DMS 273 (cell line): Measurements from ENCODE around the gene COL23A1.
"Not testable (repeated sequence)": the region's sequence is repeated elsewhere in the genome, so short reads cannot be mapped to it uniquely, and the experiment has no call there.

ENCODE experiments used
- DNase-seq: peaks from one replicate; lab custom pipeline; 2025; ENCODE audit not compliant: unreplicated experiment; lab: John Stamatoyannopoulos, UW

Gene COL23A1

GRCh38 chr5:178274781-178275537 is 315.2 kb downstream of the COL23A1 start:
- no peak for DNase-seq

DNA sequence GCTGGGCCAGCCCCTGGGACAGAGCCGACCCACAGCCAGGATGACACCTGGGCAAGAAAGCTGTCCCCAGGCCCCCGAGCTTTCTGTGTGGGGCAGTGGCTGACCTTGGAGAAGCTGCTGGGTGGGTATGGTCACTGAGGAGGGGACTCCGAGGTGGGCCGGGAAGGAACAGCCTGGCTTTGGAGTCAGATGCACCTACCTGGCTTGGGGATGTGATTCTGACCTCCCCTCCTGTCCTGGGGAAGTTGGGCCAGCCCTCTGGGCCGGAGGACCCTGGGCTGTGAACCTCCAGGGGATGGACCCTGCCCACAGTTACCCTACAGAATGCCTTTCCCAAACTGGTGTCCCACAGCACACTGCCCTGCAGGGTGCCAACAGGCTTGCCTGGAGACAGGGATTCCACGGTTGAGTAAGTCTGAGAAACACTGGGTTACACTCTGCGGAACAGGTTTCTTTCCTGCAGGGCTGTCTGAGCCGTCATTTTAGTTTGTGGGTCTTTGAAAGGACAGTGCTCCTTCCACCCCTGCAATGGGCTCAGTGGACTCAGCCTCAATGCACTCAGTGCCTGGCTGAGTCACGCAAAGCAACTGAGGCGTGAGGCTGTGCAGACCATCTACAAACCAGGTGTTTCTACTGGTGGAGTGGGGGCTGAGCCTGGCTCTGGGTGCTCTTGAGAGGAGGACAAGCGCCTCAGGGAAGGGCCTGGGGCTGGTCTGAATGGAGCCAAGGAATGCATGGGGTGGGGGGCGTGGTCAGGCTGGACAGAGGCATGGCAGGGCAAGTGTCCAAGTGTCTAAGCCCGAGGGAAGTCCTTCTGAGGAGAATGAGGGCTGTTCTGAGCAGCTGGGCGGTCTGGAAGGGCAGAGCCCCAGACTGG is 316.3 kb downstream of the COL23A1 start:
- no peak for DNase-seq

DNA sequence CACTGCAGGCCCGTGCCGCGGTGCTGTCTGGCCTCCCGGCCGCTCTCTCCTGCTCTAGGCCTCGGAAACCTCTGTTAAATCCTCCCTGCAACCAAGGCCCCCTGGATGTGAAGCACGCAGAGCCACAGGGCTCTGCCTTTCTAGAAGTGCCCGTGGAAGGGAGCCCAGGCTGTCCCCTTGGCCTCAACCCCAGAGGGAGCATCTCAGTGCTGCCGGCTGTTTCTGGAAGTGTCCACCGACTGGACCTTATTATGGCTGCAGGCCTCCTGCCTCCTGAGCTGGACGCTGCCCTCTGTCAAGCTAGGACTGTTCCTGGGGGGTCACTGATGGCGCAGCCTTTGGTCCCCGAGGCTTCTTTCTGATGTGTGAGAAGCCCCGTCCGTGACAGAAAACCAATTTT is 317.2 kb downstream of the COL23A1 start:
- DNase-seq = no peak

GRCh38 chr5:178272591-178272990 is 317.6 kb downstream of the COL23A1 start:
- no peak for DNase-seq

GRCh38 chr5:178271726-178272479 is 318.3 kb downstream of the COL23A1 start:
- DNase-seq = no peak

GRCh38 chr5:178271231-178271630 is 319.0 kb downstream of the COL23A1 start:
- DNase-seq = no peak

DNA sequence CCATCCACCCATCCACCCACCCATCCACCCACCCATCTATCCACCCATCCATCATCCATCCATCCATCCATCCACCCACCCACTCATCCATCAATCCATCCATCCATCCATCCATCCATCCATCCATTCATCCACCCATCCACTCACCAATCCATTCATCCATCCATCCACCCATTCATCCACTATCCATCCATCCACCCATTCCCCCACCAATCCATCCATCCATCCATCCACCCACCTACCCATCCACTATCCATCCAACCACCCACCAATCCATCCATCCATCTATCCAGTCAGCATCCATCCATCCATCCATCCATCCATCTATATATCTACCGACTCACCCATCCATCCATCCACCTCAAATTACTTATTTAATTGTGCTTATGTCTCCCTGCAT is 320.7 kb downstream of the COL23A1 start:
- DNase-seq = no peak

GRCh38 chr5:178267876-178268275 is 322.3 kb downstream of the COL23A1 start:
- no peak for DNase-seq

DNA sequence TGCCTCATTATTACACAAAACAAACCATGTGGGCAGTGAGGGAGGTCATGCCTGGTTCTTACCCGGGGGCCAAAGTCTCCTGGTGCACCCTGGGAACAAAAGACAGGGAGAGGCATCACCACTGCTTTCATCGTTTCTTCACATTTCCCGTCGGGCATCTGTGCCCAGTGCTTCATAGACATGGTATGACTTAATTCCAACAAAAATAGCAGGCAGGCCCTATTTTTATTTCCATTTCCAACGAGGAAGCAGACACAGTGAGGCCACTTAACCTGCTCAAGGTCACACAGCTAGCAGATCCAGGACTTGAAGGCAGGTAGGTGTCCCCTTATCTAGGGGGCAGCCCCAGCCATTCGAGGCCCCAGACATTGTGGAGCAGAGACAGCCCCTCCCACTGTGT is 322.9 kb downstream of the COL23A1 start:
- no peak for DNase-seq

DNA sequence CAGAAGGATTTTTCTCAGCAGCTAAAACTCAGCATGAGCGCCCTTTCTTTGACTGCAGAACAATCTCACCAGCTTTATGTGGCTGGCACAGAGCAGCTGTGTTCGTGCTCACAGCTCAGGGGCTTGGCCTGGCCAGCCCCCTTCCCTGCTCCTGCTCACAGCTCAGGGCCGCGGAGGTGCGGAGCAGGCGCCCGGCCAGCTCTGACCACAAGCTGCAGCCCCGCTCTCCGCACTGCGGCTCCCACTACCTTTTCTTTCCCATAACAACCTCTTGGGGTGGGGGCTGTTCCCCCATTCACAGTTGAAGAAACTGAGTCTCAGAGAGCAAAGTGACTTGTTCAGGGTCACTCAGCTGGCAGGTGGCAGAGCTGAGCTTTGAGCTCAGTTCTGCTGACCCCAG is 323.6 kb downstream of the COL23A1 start:
- DNase-seq = no peak

DNA sequence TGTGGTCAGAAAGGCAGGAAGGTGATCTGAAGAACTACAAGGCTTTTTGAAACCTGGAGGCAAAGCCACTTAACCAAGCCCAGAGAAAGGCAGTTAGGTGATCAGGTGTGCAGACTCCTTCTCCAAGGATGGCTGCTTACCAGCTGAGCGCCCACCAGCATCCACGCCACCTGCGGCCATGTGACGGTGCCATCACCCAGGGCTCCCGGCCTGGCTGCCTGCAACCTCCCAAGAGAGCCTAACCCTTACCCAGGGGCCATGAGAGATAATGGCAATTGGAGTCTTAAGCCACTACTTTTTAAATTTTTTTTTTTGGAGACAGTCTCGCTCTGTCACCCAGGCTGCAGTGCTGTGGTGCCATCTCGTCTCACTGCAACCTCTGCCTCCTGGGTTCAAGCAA is 324.4 kb downstream of the COL23A1 start:
- DNase-seq = no peak

GRCh38 chr5:178264044-178264443 is 326.1 kb downstream of the COL23A1 start:
- DNase-seq = no peak

- DNase-seq = no peak
Measured at GRCh38 chr5:178261666-178262600, 328.3 kb downstream of the COL23A1 start.

DNA sequence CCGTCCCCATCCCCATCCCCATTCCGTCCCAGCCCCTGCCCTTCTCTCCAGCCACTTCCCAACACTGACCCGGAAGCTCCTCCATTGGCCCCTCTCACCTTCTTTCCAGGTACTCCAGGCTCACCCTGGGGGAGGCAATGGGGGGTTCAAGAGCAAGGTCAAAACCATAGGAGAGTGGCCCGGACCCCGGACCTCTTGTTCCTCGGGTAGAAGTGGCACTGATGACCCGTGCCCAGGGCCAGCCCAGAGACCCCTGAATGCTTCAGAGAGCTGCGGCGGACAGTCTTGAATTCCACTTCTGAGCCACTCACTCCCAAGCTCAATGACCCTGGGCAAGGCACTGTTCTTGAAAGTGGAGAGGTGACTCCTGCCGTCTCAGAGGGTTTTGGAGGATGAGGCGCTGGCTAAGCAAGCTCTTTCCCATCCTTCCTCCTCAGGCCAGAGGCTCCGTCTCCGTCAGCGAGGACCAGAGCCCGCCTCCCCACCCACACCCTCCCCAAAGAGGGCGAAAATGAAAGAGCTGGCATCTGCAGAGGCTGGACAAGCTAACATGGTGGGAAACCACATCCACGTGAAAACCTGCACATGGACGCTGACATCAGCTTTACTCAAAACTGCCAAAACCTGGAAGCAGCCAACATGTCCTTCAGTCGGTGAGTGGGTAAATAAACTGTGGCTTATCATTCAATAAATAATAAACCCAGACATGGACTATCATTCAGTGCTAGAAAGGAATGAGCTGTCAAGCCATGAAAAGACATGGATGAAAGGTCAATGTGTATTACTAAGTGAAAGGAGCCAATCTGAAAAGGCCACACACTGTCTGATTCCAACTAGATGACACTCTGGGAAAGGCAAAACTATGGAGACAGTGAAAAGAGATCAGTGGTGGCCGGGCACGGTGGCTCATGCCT is 330.3 kb downstream of the COL23A1 start:
- DNase-seq = no peak

GRCh38 chr5:178257650-178258049 is 332.5 kb downstream of the COL23A1 start:
- no peak for DNase-seq

DNA sequence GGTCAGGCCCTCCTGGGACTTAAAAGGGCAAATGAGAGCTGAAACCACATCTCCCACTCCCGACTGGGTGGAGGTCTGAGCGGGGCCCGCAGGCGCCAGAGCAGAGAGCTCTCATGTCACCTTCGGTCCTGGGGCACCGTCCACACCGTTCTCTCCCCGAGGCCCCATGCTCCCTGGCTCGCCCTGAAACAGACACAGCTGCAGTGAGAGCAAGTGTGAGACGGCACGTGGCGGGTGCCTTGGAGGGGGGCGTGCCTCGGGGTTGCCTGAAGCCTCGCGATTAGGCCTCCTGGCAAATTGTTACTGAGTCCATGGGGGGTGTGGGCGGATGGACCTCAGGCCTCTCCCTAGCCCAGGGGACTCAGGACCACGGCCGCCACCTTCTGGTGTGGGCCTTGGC is 333.4 kb downstream of the COL23A1 start:
- no peak for DNase-seq

DNA sequence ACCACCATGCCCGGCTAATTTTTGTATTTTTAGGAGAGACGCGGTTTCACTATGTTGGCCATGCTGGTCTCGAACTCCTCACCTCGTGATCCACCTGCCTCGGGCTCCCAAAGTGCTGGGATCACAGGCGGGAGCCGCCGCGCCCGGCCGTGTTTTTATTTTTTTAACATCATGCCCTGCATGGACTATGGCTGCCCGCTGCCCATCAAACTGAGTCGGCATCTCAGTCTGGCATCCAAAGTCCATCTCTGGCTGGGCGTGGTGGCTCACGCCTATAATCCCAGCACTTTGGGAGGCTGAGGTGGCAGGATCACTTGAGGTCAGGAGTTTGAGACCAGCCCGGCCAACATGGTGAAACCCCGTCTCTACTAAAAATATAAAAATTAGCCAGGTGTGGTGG is 336.6 kb downstream of the COL23A1 start:
- not testable (repeated sequence) for DNase-seq

DNA sequence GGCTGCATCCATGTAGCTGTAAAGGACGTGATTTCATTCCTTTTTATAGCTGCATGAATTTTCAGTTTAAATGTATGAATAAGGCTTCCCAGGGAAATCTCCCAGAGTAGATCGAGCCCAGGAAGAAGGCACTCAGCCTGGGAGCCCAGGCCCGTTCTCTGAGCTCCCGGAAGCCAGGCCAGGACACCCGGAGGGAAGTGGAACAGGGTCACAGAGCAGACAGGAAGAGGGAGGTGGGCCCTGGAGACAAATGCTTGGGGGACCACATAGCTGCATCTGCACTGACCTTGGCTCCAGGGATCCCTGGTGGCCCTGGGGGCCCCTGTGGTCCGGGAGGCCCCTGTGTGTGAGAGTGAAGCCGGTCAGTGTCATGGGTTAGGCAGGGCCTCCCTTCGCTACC is 337.9 kb downstream of the COL23A1 start:
- DNase-seq = no peak

DNA sequence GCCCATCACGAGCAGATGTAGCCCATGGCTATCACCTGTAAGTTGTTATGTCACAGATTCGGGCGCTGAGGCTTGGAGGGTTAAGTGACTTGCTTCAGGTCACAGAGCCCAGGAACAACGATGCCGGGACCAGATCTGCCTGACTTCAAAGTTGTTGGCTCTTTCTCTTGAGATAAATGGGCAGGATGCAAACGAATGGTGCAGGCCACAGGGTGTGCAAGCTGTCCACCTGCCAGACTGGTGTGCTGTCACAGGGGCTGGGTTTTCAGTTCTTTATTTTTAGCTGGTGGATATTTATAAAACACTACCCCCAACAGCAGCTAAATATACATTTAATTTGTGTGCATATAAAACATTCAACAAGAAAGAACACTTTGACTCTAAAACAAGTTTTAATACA is 339.9 kb downstream of the COL23A1 start:
- DNase-seq = no peak
